GM18520 (cell line): ENCODE measurements around the gene PTK6.

Experiments
- ATAC-seq: cut with Tn5 transposase; IDR thresholded peaks from one replicate; pipeline ENCODE4 v1.9.1; 2021; ENCODE audit not compliant: unreplicated experiment

Gene PTK6

DNA sequence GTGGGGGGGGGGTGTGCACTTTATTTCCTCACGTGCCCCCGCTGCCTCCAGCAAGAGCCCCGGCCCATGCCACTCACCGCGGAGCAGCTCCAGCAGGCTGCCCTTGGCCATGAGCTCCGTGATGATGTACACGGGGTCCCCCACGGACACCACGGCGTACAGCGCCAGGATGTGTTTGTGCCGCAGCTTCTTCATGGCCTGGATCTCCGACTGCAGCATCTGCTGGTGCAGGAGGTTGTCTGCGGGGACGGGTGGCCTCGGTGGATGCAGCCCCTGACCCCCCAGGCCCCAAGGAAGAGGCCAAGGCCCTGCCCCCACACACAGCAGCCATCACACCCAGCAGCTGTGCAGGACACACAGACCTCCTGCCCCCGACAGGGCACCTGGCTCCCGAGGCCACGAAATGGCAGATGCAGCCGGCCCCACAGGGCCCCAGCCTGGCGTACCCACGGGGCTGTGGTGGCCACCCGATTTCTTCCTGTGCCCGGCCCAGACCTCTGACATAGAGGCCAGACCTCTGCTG, 4.7 kb downstream of the PTK6 start:
- no peak for ATAC-seq

DNA sequence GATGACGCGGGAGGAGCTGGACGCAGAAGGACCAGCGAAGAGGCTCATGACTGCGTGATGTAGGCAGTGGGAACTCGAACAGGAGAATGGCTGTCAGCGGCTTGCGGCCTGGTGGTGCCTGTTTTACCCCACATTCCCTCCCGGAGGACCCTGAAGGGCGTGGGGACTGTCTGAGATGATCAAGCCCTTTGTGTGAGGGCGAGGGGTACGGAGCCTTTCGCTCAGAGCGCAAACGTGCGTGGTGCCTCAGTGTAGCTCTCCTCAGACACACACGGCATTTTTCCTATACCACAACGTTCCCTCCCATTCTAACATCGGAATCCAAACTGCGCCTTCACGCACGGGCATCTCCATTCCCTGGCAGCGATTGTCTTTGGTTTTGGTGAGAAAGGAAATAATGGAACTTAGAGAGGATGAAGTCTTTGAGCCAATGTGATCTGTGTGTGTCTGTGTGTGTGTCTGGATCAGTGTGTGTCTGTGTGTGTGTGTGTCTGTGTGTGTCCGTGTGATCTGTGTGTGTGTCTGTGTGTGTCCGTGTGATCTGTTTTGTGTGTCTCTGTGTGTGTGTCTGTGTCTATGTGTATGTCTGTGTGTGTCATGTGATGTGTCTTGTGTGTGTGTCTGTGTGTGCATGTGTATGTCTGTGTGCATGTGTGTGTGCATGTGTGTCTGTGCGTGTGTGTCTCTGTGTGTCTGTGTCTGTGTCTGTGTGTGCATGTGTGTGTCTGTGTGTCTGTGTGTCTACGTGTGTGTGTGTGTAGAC, 5.3 kb downstream of the PTK6 start:
- no peak for ATAC-seq

- no peak for ATAC-seq
Measured at GRCh38 chr20:63530788-63531160, 6.4 kb downstream of the PTK6 start.

DNA sequence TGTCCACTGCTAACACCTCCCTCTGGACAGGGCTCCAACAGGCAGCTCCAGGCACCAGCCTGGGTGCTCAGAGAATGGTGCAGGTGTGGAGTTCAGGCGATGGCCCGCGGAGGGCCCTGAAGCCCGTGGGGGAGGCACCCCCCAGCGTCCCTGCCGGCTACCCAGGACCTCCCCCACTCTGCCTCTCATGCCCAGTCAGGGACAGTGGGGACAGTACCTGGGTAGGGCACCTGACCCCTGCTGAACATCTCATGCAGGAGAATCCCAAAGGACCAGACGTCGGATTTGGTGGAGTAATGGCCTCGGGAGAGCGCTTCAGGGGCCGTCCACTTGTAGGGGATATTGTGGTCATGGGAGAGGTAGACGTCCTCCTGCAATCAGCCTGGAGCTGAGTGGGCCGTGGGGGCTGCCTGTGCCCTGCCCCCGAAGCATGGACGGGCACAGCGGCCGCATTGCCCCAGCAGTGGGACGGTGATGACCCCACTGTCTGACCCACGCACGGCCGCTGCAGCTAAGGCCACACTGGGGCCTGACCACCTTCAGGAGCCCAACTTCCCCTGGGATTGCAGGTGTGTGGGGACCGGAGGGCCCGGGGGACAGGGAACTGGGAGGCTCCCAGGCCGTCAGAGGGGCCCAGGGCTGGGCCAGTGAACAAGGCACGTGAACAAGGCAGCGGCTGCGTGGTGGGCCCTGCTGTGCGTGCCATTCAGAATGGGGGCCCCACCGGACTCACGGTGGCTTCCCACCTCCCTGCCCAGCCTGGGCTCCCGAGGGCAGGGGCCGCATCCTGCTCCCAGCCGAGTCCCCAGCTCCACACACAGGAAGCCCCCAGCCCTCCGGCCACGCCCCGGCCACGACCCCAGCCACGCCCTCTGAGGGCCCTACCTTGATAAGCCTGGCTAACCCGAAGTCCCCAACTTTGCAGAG, 7.1 kb downstream of the PTK6 start:
- ATAC-seq = no peak

DNA sequence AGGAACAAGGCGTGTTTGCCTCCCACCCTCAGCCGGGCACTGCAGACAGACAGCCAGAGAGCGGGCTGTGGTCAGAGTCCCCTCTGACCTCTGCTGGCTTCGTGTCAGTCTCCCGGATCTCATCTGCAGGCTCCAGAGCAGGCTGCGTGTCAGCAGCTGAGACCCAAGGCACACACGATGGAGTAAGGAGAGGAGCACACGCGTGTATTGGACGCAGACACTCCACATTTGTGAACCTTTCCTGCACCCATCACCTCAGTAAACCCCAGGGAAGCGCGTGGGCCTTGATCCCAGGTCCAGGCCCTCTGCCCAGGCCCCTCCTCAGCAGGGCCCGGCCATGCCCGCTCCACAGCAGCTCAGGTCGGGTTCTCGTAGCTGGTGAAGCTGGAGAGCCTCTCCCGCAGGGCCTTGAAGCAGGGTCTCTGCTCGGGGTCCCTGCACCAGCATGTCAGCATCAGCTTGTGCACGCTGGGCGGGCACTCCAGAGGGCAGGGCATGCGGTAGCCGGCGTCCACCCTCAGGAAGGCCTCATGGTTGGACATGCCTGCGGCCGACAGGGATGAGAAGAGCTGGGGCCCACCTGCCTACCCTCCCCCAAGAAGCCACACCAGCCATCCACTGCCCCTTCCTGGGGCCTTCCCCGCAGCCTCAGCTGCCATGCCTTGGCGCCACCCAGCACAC, 7.9 kb downstream of the PTK6 start:
- ATAC-seq = no peak

DNA sequence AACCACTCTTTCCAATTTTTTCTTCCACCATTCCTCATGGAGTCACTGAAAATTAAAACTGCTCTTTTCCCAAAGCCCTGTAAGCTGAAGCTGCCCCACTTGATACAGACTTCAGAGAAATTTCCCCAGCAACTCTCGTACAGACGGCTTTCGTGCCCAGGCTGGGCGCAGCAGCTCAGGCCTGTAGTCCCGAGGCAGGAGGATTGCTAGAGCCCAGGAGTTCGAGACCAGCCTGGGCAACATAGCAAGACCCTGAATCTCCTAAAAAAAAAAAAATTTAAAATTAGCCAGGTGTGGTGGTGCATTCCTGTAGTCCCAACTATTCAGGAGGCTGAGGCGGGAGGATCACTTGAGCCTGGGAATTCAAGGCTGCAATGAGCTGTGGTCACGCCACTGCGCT, 10.0 kb downstream of the PTK6 start:
- no peak for ATAC-seq

- no peak for ATAC-seq
Measured at GRCh38 chr20:63525971-63526370, 11.2 kb downstream of the PTK6 start.

DNA sequence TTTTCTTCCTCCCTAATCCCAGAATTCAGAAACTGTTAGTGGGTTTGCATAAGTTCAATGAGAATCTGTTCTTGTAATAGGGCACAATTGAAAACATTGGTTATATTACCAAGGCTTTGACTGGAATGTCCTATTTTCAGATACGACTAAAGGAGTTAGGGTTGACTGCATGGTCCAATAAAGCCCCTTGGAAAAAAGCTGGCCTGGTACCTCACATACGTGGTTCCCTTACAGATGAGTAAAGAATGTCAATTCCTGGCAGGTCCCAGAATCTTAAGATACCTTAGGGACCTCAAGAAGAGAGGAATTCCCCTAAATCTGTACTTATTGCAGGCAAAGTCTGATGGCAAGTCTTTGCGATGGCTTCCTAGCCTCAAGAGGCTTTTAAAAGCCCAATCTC, 12.0 kb downstream of the PTK6 start:
- ATAC-seq = no peak

DNA sequence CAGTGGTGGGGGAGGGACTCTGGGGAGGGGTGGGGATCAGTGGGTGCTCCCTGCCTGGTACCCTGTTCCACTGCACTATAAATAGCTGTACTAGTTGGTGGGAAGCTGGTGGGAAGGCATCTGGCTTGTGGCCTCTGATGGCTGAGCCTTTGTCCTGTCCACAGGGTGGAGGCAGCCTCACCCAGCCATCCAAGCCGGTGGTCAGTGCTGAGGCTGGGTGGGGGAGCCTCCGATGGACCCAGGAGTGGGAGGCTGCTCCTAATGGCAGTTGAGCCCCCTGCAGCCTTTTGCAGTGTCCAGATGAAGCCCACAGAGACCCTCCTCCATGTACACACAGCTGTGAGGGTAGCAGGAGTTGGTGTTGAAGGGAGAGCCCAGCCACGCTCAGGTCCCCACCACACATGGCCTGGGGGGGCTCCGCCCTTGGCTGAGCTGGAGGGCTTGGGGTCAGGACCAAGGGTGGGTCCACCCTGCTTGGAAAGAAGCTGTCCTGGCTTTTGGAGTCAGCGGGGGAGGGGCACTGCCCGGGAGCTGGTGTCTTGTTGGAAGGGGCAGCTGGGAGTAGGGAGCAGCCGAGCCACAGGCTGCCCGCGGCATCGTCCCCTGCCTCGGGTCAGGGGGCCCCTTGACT, 14.1 kb downstream of the PTK6 start:
- no peak for ATAC-seq

DNA sequence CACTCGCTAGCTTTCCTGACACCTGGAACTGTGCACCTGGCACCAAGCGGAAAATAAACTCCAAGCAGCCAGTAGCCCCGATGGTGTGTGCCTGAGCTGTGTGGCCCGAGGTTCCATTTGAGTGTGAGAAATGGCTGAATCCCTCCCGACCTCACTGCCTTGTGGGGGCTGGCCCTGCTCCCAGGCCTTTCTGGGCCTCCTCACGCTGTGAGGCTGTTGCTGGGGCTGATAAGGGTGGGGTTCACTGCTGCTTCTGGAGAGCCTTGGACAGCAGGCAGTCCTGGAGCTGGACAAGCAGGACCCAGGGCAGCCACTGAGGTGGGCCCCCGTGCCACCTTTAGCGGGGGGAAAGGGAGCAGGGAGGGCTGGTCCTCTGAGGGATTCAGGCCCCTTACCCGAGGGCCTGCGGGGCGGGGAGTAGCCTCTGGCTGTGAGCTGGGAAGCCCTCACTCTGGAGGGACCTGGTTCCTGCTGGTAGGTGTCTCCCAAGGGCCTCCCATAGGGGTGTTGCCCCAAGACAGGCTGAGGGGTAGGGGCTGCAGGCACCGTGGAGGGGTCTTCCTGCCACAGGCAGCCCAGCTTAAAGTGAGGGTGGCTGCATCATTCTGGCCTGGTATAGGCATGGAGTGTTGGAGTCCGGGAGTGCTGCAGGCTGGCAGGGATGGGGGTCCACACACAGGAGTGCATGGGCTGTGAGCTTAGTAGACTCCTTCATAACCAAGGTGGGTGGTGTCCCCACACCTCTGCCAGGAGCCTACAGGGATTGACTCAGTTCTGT, 14.9 kb downstream of the PTK6 start:
- no peak for ATAC-seq

DNA sequence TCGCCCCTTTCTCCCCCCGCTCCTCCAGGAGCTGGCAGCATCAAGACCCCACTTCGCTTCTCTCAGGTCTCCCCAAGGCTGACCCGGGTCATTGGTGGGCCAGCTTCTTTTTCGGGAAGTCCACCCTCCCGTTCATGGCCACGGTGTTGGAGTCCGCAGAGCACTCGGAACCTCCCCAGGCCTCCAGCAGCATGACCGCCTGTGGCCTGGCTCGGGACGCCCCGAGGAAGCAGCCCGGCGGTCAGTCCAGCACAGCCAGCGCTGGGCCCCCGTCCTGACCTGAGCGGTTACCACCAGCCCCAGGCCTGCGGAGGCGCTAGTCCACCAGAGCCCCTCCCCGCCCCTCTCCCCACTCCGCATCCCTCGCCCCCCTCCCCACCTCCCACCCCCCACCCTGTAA, 15.6 kb downstream of the PTK6 start:
- no peak for ATAC-seq

DNA sequence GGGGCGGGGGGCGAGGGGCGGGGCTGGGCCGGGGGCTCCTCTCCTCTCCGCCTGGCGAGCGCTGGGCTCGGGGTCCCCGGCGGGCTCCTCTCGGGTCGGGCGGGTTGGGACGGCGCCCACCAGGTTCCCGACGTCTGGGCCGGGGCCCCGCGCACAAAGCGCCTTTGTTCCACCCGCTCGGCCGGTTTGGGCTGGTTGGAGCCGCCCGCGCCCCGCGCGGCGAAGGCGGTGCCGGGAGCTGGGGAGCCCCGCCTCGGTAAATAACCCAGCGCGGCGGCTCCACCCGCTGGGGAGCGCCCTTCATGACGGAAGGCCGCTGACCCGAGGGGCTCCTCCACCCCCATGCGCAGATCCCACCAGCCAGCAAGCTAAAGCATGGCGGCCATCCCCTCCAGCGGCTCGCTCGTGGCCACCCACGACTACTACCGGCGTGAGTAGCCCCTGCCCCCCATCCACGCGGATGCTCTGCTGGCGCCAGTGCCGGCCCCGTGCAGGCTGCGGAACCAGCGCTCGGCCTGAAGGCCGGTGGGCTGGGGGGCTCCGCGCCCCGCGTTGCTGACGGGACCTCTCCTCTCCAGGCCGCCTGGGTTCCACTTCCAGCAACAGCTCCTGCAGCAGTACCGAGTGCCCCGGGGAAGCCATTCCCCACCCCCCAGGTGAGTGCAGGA, 16.1 kb downstream of the PTK6 start:
- peak; percentile 20 for ATAC-seq

DNA sequence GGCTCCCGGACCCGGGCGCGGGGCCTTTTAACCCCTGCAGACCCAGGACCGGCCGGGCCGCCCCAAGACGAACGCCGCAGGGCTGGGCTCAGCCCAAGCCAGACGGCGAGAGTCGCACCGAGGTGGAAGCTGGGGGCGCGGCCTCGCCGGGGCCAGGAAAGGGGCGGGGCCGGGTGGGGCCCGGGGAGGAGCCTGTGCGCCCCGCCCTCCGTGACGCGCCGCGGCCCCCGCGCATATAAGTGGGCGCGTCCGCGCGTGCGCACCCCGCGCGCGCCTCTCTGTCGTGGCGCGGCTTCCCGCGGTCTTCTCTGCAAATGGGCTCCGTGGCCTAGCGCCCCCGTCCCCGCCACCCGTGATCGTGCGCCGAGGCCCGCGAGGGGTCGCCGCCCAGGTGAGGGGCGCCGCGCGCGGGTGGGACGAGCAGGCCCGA, 16.7 kb downstream of the PTK6 start, which contains the start of gene PPDPF:
Gene PPDPF, plus strand, starts transcription at position 262 of the 430 bp plus-strand sequence. CDS start 544 bp downstream, outside the sequence.
- peak; percentile 46 for ATAC-seq

DNA sequence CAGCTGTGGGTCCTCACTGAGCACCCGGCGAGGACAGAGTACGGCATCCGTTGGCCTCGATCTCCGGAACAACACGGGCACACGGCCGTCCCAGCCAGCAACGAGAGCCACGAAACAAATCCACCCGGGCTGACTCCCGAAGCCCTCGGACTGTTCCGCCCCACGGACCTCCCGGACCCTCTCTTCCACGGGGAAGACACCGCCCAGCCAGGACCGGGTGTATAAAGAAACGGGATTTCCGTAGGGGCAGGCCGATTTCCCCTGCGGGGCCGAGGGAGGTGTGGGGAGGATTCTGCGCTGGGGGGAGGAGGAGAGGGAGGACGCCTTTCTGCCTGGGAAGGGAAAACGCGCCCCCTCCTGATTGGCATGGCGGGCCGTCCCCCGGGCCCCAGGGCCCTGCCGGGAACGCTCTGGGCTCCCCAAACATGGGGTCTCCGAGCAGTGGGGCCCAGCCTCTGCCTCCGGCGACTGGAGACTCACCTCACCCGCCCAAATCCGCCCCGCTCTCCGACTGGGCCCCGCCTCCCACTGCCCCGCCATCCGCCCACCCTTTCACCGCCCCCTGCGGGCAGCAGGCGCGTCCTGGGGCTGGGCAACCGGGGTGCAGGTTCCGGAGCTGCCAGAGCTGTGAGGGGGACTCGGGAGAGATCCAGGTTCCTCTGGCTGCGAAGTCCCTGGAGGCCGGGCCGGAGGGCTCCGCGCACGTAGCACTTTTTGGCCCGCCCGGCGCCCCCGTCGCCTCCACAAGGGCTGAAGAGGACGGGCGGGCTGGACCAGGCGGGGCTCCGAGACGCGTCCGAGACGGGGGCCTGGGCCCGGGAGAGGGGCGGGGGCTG, 17.3 kb downstream of the PTK6 start:
- peak; percentile 14 for ATAC-seq

GRCh38 chr20:63518946-63519667, 18.1 kb downstream of the PTK6 start:
- ATAC-seq = no peak

- no peak for ATAC-seq
Measured at GRCh38 chr20:63518351-63518861, 18.8 kb downstream of the PTK6 start.

- ATAC-seq = no peak
Measured at GRCh38 chr20:63517376-63518309, 19.5 kb downstream of the PTK6 start.
